ENCODE measurements around the gene NCOR2. TPM values are rescaled to one million over a fixed set of nuclear protein-coding genes. Genes with fewer than 3 reads are reported as not detected.

The NCOR2 gene
- polyA plus RNA-seq, 3 donors from 2014 or later = 1.6 to 10.2 (median 2.1) TPM

- peak overlapping the region in 1 of 5 donors; percentile 29 for H3K4me3 Mint-ChIP-seq
- no peak for DNase-seq
- H3K9me3 Mint-ChIP-seq = no peaks in the 10 kb centered on the region
- H3K27me3 Mint-ChIP-seq (ENCODE audit: low read depth in 3 of 3) = peaks cover 0 to 4% (median 0%) of the 10 kb centered on the region in 3 donors
- H3K27ac Mint-ChIP-seq = peak overlapping the region in 2 of 6 donors; percentile 10
- H3K4me1 Mint-ChIP-seq = peaks cover 26 to 34% of the 10 kb centered on the region in 2 donors
- no peaks in the 10 kb centered on the region for H3K36me3 Mint-ChIP-seq
Observed at GRCh38 chr12:124544983-124545382, 22.4 kb downstream of the NCOR2 start.

DNA sequence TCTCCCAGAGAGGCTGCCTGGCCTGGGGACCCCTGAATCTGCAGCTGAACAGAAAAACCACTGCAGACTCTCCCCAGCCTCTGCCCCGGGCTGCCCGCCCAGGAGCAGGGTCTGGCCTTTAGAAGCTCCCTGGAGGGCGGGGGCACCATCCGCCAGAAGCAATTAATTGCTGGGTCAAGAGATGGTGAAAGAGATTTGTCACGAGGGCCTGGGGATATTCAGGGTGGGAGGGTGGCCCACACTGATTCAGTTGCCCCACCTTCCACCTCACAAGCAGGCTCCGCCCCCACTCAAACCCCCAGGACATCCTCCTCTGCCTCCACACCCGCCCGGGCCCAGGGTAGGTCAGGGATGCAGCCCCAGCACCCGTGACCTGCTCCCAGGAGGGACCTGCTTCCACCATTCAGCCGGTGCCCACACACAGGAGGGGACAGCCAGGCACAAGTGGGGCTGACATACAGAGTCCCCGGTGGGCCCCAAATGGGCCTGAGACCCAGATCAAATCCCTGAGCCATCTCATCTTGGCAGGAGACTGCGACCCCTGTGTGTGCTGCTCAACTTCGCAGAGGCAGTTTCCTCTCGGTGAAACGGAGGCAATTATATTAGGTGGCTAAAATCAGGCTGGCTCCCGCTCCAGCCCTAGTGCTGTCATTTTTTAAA lies 23.0 kb downstream of the NCOR2 start:
- Mint-ChIP-seq H3K4me3 (no peak overlapping the region), H3K27me3 (ENCODE audit: low read depth in 3 of 3) (peaks cover 0 to 4% (median 0%) of the 10 kb centered on the region in 3 donors), H3K27ac (peak overlapping the region in 2 of 6 donors; percentile 10 to 17), H3K9me3 (no peaks in the 10 kb centered on the region), H3K36me3 (no peaks in the 10 kb centered on the region), H3K4me1 (peaks cover 29 to 36% of the 10 kb centered on the region in 2 donors)
- DNase-seq = no peak

- H3K27ac Mint-ChIP-seq = peak overlapping the region in 1 of 6 donors; percentile 40
- H3K36me3 Mint-ChIP-seq = no peaks in the 10 kb centered on the region
- H3K27me3 Mint-ChIP-seq (ENCODE audit: low read depth in 3 of 3) = peaks cover 0 to 4% (median 0%) of the 10 kb centered on the region in 3 donors
- H3K4me1 Mint-ChIP-seq = peaks cover 26 to 37% of the 10 kb centered on the region in 2 donors
- no peak for DNase-seq
- no peaks in the 10 kb centered on the region for H3K9me3 Mint-ChIP-seq
- no peak overlapping the region for H3K4me3 Mint-ChIP-seq
Observed at GRCh38 chr12:124543590-124544310, 23.7 kb downstream of the NCOR2 start.

DNA sequence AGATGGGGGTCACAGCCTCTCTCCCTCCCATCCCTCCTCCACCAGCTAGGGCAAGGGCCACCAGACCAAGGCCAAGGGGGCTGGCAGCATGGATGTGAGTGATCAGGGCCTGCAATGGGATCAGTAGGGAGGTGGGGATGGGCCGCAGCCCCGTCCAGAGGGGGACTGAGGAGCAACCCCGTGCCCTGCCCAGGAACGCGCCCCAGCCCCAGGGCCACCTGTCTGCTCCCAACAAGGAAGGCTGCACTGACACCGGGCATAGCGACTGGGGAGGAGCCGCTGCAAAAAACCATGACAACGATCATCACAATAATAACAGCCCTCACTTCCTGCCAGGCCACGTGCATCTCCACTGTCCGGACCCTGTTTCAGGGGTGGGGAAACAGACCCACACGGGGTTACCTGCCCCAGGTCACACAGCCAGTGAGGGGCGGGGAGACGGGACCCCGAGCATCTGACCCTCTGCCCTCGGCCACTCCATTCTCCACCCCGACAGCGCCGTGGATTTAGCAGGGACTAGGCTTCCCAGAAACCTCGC lies 24.3 kb downstream of the NCOR2 start:
- Mint-ChIP-seq H3K27me3 (ENCODE audit: low read depth in 3 of 3) (peaks cover 0 to 2% (median 0%) of the 10 kb centered on the region in 3 donors), H3K36me3 (no peaks in the 10 kb centered on the region), H3K27ac (peak overlapping the region in 2 of 6 donors; percentile 36 to 40), H3K4me3 (no peak overlapping the region), H3K4me1 (peaks cover 24 to 35% of the 10 kb centered on the region in 2 donors), H3K9me3 (no peaks in the 10 kb centered on the region)
- DNase-seq = peak in 2 of 3 donors; percentile 26 to 27

DNA sequence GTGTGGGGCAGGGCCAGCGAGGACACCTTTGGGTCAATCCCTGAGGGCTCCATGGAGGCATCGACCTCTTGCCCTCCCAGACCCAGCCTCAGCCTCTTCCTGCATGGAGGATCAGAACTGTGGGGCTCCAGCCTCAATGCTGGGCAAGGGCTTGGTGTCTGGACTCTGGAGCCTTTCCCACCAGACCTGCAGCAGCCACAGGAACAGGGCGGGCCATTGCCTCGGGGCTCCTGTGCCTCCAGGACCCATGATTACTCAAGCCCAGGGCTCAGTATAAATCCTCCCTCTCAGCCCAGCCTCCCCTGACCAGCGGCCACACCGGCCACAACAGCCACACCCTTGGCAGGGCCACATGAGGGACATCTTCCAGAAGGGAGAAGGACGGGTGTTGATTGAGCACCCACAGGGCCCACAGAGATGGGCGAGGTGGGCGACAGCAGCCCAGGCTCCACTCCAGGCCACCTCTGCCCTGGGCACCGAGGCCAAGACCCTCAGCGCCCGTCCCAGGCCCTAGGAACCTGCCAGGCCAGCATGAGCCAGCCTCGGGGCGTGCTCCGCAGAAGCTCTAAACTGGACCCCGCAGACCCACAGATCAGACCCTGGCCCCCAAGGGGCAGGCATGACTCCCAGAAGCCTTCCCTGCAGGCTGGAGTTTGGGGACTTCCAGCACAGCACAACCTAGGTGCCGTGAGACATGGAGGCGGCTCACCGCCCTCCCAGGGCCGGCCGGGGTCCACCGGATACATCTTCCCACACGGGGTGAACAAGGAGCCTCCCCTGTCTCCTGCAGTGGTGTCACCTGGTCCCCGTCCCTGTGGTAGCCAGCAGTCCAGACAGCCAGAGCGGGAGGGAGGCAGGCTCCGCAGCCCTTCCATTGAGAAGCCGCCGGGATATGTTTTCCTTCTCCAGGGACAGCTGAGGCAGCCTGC lies 25.1 kb downstream of the NCOR2 start:
- DNase-seq = no peak
- no peak overlapping the region for H3K27ac Mint-ChIP-seq
- H3K9me3 Mint-ChIP-seq = no peaks in the 10 kb centered on the region
- H3K36me3 Mint-ChIP-seq = no peaks in the 10 kb centered on the region
- H3K4me3 Mint-ChIP-seq = no peak overlapping the region
- H3K4me1 Mint-ChIP-seq = peaks cover 20 to 35% of the 10 kb centered on the region in 2 donors
- peaks cover 0 to 2% (median 0%) of the 10 kb centered on the region in 3 donors for H3K27me3 Mint-ChIP-seq (ENCODE audit: low read depth in 3 of 3)

DNA sequence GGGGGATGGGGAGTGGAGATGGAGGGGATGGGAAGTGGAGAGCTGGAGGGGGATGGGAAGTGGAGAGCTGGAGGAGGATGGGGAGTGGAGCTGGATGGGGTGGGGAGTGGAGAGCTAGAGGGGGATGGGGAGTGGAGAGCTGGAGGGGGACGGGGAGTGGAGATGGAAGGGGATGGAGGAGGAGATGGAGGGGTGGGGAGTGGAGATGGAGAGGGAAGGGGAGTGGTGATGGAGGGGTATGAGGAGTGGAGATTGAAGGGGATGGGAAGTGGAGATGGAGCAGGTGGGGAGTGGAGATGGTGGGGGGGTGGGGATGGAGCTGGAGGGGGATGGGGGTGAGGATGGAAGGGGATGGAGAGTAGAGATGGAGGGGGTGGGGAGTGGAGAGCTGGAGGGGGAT lies 26.1 kb downstream of the NCOR2 start:
- no peak overlapping the region for H3K27ac Mint-ChIP-seq
- no peak overlapping the region for H3K4me3 Mint-ChIP-seq
- no peaks in the 10 kb centered on the region for H3K9me3 Mint-ChIP-seq
- no peaks in the 10 kb centered on the region for H3K36me3 Mint-ChIP-seq
- peaks cover 0 to 2% (median 0%) of the 10 kb centered on the region in 3 donors for H3K27me3 Mint-ChIP-seq (ENCODE audit: low read depth in 3 of 3)
- H3K4me1 Mint-ChIP-seq = peaks cover 27 to 36% of the 10 kb centered on the region in 2 donors
- DNase-seq = no peak

DNA sequence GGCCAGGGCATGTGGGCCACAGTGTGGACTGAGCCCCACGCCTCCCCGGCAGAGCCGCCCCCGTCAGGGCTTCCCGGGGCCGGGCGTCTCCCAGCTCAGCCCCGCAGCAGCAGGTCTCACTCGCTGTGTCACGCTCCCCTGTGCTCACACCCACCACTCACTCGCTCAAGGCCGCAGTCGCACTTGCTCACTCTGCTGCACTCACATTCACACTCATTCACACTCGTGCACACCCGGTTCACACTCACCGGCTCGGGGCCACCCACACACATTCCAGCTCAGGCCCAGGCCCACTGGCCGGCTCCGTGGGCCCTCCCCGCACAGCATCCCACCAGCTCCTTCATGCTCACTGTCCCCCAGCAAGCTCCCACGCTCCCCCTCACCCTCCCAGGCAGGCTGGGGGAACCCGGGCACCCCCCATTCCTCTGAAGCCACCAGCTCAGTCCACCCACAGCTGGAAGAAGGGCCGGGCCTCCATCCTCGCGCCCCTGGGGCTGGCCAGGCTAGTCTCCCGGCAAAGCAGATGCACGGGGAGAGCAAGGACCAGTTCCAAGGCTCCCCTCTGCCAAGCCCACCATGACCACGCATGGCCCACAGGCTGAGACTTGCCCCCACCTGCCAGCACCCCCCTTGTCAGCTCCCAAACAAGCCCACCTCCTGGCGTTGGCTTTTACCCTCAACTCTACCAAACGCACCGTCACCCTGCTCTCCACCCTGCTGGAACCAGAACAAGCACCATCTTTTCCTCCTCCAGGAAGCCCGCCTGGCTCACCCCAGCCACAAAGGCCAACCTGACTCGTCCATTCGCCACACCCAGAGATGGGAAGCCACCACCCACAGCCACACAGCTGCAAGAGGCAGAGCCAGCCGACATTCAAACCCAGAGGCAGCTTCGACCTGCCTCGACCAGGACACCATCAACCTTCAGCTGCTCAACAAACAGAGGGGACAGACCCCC lies 28.0 kb downstream of the NCOR2 start:
- Mint-ChIP-seq H3K4me1 (peaks cover 18 to 27% of the 10 kb centered on the region in 2 donors), H3K27me3 (ENCODE audit: low read depth in 3 of 3) (peaks cover 0 to 3% (median 2%) of the 10 kb centered on the region in 3 donors), H3K9me3 (no peaks in the 10 kb centered on the region), H3K27ac (peak overlapping the region in 2 of 6 donors; percentile 37 to 62), H3K36me3 (no peaks in the 10 kb centered on the region), H3K4me3 (peak overlapping the region in 2 of 5 donors; percentile 20 to 21)
- no peak for DNase-seq

GRCh38 chr12:124538194-124539082 lies 29.0 kb downstream of the NCOR2 start:
- H3K4me1 Mint-ChIP-seq = peaks cover 18 to 25% of the 10 kb centered on the region in 2 donors
- H3K27me3 Mint-ChIP-seq (ENCODE audit: low read depth in 3 of 3) = peaks cover 0 to 3% (median 2%) of the 10 kb centered on the region in 3 donors
- no peaks in the 10 kb centered on the region for H3K9me3 Mint-ChIP-seq
- no peaks in the 10 kb centered on the region for H3K36me3 Mint-ChIP-seq
- no peak overlapping the region for H3K4me3 Mint-ChIP-seq
- no peak for DNase-seq
- H3K27ac Mint-ChIP-seq = peak overlapping the region in 1 of 6 donors; percentile 5

GRCh38 chr12:124537525-124538193 lies 29.8 kb downstream of the NCOR2 start:
- Mint-ChIP-seq H3K4me3 (no peak overlapping the region), H3K36me3 (no peaks in the 10 kb centered on the region), H3K4me1 (peaks cover 18 to 20% of the 10 kb centered on the region in 2 donors), H3K27ac (no peak overlapping the region), H3K9me3 (no peaks in the 10 kb centered on the region), H3K27me3 (ENCODE audit: low read depth in 3 of 3) (peaks cover 0 to 5% (median 3%) of the 10 kb centered on the region in 3 donors)
- no peak for DNase-seq

- H3K27ac Mint-ChIP-seq = peak overlapping the region in 1 of 6 donors; percentile 28
- no peak overlapping the region for H3K4me3 Mint-ChIP-seq
- DNase-seq = no peak
- no peaks in the 10 kb centered on the region for H3K9me3 Mint-ChIP-seq
- H3K4me1 Mint-ChIP-seq = peaks cover 18 to 20% of the 10 kb centered on the region in 2 donors
- H3K36me3 Mint-ChIP-seq = no peaks in the 10 kb centered on the region
- peaks cover 0 to 5% (median 3%) of the 10 kb centered on the region in 3 donors for H3K27me3 Mint-ChIP-seq (ENCODE audit: low read depth in 3 of 3)
Observed at GRCh38 chr12:124536641-124537040, 30.8 kb downstream of the NCOR2 start.
